ENCODE data around the gene PRR5.

The PRR5 gene

GRCh38 chr22:44689915-44690524 lies 12.0 kb upstream of the PRR5 start:
- no peak for TF ChIP-seq CTCF (IDR thresholded peaks at IDR 0.05; ENCODE audit: control extremely low read depth, extremely low read depth, low read depth, missing control alignments)
- ChIA-PET POLR2A (no interaction called here), CTCF (interaction anchor here (1.3 to 1.7 kb wide), 3 partner anchors 8 to 46 kb away, joined by 3 to 7 read pairs (median 3); no protein-coding TSS in a partner anchor)
- no peak for DNase-seq (ENCODE audit: extremely low spot score)

DNA sequence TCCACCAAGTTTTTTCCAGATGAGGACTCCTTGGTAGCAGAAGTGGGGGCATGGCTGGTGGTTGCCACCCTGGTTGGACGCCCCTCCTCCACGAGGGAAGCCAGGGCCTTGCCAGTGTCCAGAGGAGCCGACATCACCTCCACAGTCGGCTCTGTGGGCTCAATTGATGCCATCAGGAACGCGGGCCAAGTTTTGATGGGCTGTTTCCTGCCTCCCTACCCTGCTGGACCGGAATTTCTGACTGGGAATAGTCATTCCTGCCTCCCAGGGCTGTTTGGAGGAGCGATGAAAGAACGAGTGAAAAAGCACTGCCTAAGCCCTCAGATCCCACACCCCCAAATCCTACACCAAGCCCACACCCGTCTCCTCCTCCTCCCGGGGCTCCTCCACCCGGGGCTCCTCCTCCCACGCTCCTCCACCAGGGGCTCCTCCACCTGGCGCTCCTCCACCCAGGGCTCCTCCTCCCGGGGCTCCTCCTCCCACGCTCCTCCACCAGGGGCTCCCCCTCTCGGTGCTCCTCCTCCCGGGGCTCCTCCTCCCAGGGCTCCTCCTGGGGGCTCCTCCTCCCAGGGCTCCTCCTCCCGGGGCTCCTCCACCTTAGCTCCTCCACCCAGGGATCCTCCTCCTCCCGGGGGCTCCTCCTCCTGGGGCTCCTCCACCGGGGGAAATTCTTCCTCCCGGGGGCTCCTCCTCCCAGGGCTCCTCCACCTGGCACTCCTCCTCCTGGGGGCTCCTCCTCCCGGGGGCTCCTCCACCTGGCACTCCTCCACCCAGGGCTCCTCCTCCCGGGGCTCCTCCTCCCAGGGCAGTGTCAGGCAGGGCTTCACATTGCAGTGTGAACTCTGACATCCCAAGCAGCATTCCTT lies 10.0 kb upstream of the PRR5 start:
- POLR2A ChIA-PET: no interaction called here
- no peak for TF ChIP-seq CTCF (IDR thresholded peaks at IDR 0.05; ENCODE audit: control extremely low read depth, extremely low read depth, low read depth, missing control alignments)
- DNase-seq (ENCODE audit: extremely low spot score): no peak
- CTCF ChIA-PET: interaction anchor here (1.0 kb wide), 1 partner anchor 7 kb away, joined by 4 read pairs; no protein-coding TSS in a partner anchor

DNA sequence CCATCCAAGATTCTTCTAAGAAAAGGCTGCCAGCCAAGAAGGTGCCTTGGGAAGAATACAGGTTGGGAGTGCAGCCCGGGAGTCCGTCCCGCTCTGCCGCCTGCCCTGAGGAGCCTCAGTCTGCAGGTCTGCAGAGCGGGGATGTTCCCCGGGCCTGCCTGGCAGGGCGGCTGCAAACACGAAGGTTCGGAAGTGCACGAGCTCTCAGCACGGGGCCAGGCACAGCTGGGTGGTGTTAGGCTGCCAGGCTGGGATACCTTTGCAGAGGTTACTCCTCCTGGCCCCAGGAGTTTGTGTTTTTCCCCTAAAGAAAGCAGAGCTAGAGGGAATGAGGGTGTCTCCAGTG lies 9.4 kb upstream of the PRR5 start:
- no peak for DNase-seq (ENCODE audit: extremely low spot score)
- ChIA-PET POLR2A (no interaction called here), CTCF (interaction anchor here (0.7 to 1.0 kb wide), 2 partner anchors 8 to 42 kb away, joined by 3 to 4 read pairs; no protein-coding TSS in a partner anchor)
- TF ChIP-seq CTCF (IDR thresholded peaks at IDR 0.05; ENCODE audit: control extremely low read depth, extremely low read depth, low read depth, missing control alignments): no peak

DNA sequence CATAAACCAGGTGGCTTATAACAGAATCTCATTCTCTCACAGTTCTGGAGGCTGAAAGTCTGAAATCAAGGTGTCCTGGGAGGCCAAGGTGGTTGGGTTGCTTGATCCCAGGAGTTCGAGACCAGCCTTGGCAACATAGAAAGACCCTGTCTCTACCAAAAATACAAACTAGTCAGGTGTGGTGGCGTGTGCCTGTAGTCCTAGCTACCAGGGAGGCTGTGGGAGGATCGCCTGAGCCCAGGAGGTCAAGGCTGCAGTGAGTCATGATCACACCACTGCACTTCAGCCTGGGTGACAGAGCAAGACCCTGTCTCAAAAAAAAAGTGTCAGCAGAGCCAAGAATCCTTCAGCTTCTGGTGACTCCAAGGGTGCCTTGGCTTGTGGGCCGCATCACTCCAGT lies 8.9 kb upstream of the PRR5 start:
- ChIA-PET CTCF (interaction anchor here (0.7 to 1.0 kb wide), 2 partner anchors 8 to 42 kb away, joined by 3 to 4 read pairs; no protein-coding TSS in a partner anchor), POLR2A (no interaction called here)
- no peak for DNase-seq (ENCODE audit: extremely low spot score)
- no peak for TF ChIP-seq CTCF (IDR thresholded peaks at IDR 0.05; ENCODE audit: control extremely low read depth, extremely low read depth, low read depth, missing control alignments)

DNA sequence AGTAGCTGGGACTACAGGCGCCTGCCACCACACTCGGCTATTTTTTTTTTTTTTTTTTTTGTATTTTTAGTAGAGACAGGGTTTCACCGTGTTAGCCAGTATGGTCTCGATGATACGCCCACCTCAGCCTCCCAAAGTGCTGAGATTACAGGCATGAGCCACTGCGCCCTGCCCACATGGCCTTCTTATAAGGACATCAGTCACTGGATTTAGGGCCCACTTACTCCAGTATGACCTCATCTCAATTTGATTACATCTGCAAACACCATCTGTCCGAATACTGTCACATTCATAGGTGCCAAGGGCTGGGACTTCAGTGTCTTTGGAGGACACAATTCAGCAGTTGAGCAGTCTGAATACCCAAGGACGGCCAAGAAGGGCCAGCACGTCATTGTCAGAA lies 8.2 kb upstream of the PRR5 start:
- no peak for TF ChIP-seq CTCF (IDR thresholded peaks at IDR 0.05; ENCODE audit: control extremely low read depth, extremely low read depth, low read depth, missing control alignments)
- CTCF ChIA-PET: interaction anchor here (1.4 kb wide), 1 partner anchor 42 kb away, joined by 4 read pairs; no protein-coding TSS in a partner anchor
- POLR2A ChIA-PET: no interaction called here
- DNase-seq (ENCODE audit: extremely low spot score): no peak

GRCh38 chr22:44697423-44698141 lies 4.4 kb upstream of the PRR5 start:
- TF ChIP-seq CTCF (IDR thresholded peaks at IDR 0.05; ENCODE audit: control extremely low read depth, extremely low read depth, low read depth, missing control alignments): peak; percentile 91
- POLR2A ChIA-PET: no interaction called here
- DNase-seq (ENCODE audit: extremely low spot score): peak; percentile 86
- CTCF ChIA-PET: interaction anchor here (0.6 to 6.1 kb wide), 12 partner anchors 8 to 42 kb away, joined by 3 to 66 read pairs (median 4); no protein-coding TSS in a partner anchor
